ENCODE data around the gene PSMA4.
"Not testable (repeated sequence)": the region's sequence is repeated elsewhere in the genome, so short reads cannot be mapped to it uniquely, and the experiment has no call there.

Gene PSMA4

DNA sequence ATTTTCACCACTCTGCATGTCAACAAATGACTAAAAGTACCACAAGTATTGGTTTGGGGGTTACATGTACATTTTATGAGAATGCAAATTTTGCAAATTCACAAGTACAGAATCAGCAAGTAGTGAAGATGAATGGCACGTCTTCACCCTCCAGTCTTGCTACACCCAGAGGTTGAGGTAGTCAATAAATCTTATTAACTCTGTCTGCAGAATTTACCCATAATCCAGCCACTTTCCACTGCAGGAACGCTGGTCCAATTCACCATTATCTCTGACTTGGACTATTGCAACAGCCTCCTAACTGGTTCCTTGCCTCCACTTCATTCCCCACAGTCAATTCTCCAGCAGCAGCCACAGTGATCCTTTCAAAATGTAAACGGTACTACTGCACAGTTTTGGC lies 10.6 kb downstream of the PSMA4 start:
- Histone ChIP-seq H3K4me2 (ENCODE audit: low read length) (no peak overlapping the region), H4K12ac (ENCODE audit: low read depth, low read length) (no peak overlapping the region), H2BK5ac (ENCODE audit: low read depth, low read length, poor library complexity) (no peak overlapping the region), H3K27ac (ENCODE audit: low read depth, low read length) (no peak overlapping the region), H4K91ac (ENCODE audit: low read depth, low read length) (no peak overlapping the region), H3K4me3 (ENCODE audit: low read depth, low read length) (no peak overlapping the region), H2BK12ac (ENCODE audit: low read length) (no peak overlapping the region), H3K79me2 (ENCODE audit: control insufficient read depth, insufficient read depth, low read length, poor library complexity) (no peaks in the 10 kb centered on the region), H3K4me1 (ENCODE audit: control insufficient read depth in 1 of 2, insufficient read depth in 2 of 2, low read length in 2 of 2) (no peaks in the 10 kb centered on the region), H2AK5ac (ENCODE audit: low read length) (no peak overlapping the region), H3K36me3 (ENCODE audit: control insufficient read depth in 1 of 2, insufficient read depth in 2 of 2, low read length in 2 of 2) (peaks cover 20 to 34% of the 10 kb centered on the region in 2 experiments), H3K9me3 (ENCODE audit: insufficient read depth, low read depth, low read length) (no peaks in the 10 kb centered on the region), H2AFZ (ENCODE audit: insufficient read depth, low read length, poor library complexity) (no peak overlapping the region), H3K27me3 (ENCODE audit: insufficient read depth, low read length) (no peaks in the 10 kb centered on the region), H3K79me1 (ENCODE audit: low read length) (no peaks in the 10 kb centered on the region), H4K8ac (ENCODE audit: low read depth, low read length) (no peak overlapping the region), H3K18ac (ENCODE audit: low read length) (no peak overlapping the region), H2BK120ac (ENCODE audit: insufficient read depth, low read length, poor library complexity) (no peak overlapping the region), H3K14ac (ENCODE audit: low read length) (no peak overlapping the region), H3K23ac (ENCODE audit: low read length) (no peak overlapping the region), H3K9ac (ENCODE audit: low read length) (no peak overlapping the region), H3K4ac (ENCODE audit: low read depth, low read length) (no peak overlapping the region)
- no peak for DNase-seq
- WGBS (ENCODE audit: extremely low coverage, insufficient coverage, insufficient read length), result no CpG with 5 or more reads among the region's 3 CpGs

DNA sequence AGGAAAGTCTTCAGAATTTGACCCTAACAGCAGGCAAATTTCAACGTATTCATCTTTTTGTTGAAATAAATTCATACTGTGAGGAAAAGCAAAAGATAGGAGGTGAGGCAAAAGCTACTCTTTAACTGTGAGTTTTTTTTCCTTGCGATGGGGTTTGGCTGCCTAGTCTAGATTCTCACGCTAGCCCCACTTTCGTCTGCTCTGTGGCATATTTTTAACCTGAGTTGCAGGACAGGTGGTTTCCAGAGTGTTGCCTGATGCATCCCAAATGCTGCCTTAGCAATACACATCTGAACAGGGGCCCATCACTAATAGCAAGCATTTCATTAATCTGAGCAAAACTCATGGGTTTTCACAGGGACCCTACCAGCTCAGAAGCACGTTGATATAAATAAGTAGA lies 11.7 kb downstream of the PSMA4 start:
- no peak overlapping the region for H3K4ac ChIP-seq (ENCODE audit: low read depth, low read length)
- H3K23ac ChIP-seq (ENCODE audit: low read length), result no peak overlapping the region
- WGBS (ENCODE audit: extremely low coverage, insufficient coverage, insufficient read length), result no CpG with 5 or more reads among the region's 5 CpGs
- H3K79me2 ChIP-seq (ENCODE audit: control insufficient read depth, insufficient read depth, low read length, poor library complexity), result no peaks in the 10 kb centered on the region
- H2AK5ac ChIP-seq (ENCODE audit: low read length), result no peak overlapping the region
- H3K9ac ChIP-seq (ENCODE audit: low read length), result no peak overlapping the region
- no peak overlapping the region for H3K14ac ChIP-seq (ENCODE audit: low read length)
- H2BK120ac ChIP-seq (ENCODE audit: insufficient read depth, low read length, poor library complexity), result no peak overlapping the region
- H3K79me1 ChIP-seq (ENCODE audit: low read length), result no peaks in the 10 kb centered on the region
- H4K12ac ChIP-seq (ENCODE audit: low read depth, low read length), result no peak overlapping the region
- DNase-seq, result no peak
- H3K4me2 ChIP-seq (ENCODE audit: low read length), result no peak overlapping the region
- no peaks in the 10 kb centered on the region for H3K4me1 ChIP-seq (ENCODE audit: control insufficient read depth in 1 of 2, insufficient read depth in 2 of 2, low read length in 2 of 2)
- no peak overlapping the region for H2BK12ac ChIP-seq (ENCODE audit: low read length)
- no peak overlapping the region for H4K91ac ChIP-seq (ENCODE audit: low read depth, low read length)
- H3K27me3 ChIP-seq (ENCODE audit: insufficient read depth, low read length), result no peaks in the 10 kb centered on the region
- H3K4me3 ChIP-seq (ENCODE audit: low read depth, low read length), result no peak overlapping the region
- no peak overlapping the region for H2AFZ ChIP-seq (ENCODE audit: insufficient read depth, low read length, poor library complexity)
- H2BK5ac ChIP-seq (ENCODE audit: low read depth, low read length, poor library complexity), result no peak overlapping the region
- H4K8ac ChIP-seq (ENCODE audit: low read depth, low read length), result no peak overlapping the region
- H3K27ac ChIP-seq (ENCODE audit: low read depth, low read length), result no peak overlapping the region
- H3K9me3 ChIP-seq (ENCODE audit: insufficient read depth, low read depth, low read length), result no peaks in the 10 kb centered on the region
- H3K36me3 ChIP-seq (ENCODE audit: control insufficient read depth in 1 of 2, insufficient read depth in 2 of 2, low read length in 2 of 2), result peaks cover 13 to 26% of the 10 kb centered on the region in 2 experiments
- no peak overlapping the region for H3K18ac ChIP-seq (ENCODE audit: low read length)

DNA sequence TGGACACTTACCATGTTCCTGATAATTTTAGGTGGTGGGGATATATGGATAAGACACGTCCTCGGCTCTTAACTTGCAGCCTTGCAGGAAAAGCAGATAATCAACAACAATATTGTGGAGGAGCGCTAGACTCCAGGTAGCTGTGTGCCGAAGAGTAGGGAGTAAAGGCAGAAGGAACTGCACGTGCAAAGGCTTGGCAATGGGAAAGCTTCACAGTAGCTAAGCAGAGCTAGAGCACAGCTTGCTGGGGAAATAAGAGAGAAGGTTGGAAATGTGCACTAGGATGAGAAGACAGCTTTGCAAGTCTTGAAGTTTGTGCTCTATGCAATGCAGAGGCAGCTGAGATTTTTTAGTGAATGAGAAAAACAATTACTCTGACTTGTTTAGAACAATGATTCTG lies 12.4 kb downstream of the PSMA4 start:
- no peak overlapping the region for H2BK5ac ChIP-seq (ENCODE audit: low read depth, low read length, poor library complexity)
- H2BK120ac ChIP-seq (ENCODE audit: insufficient read depth, low read length, poor library complexity), result no peak overlapping the region
- H3K36me3 ChIP-seq (ENCODE audit: control insufficient read depth in 1 of 2, insufficient read depth in 2 of 2, low read length in 2 of 2), result peaks cover 10 to 22% of the 10 kb centered on the region in 2 experiments
- no peak overlapping the region for H3K18ac ChIP-seq (ENCODE audit: low read length)
- H3K4me1 ChIP-seq (ENCODE audit: control insufficient read depth in 1 of 2, insufficient read depth in 2 of 2, low read length in 2 of 2), result no peaks in the 10 kb centered on the region
- no peaks in the 10 kb centered on the region for H3K79me1 ChIP-seq (ENCODE audit: low read length)
- no peak overlapping the region for H2BK12ac ChIP-seq (ENCODE audit: low read length)
- no peaks in the 10 kb centered on the region for H3K9me3 ChIP-seq (ENCODE audit: insufficient read depth, low read depth, low read length)
- H2AK5ac ChIP-seq (ENCODE audit: low read length), result no peak overlapping the region
- H3K27ac ChIP-seq (ENCODE audit: low read depth, low read length), result no peak overlapping the region
- H4K8ac ChIP-seq (ENCODE audit: low read depth, low read length), result no peak overlapping the region
- H3K4ac ChIP-seq (ENCODE audit: low read depth, low read length), result no peak overlapping the region
- no peak overlapping the region for H3K4me2 ChIP-seq (ENCODE audit: low read length)
- no peak overlapping the region for H4K12ac ChIP-seq (ENCODE audit: low read depth, low read length)
- H4K91ac ChIP-seq (ENCODE audit: low read depth, low read length), result no peak overlapping the region
- H3K4me3 ChIP-seq (ENCODE audit: low read depth, low read length), result no peak overlapping the region
- H3K79me2 ChIP-seq (ENCODE audit: control insufficient read depth, insufficient read depth, low read length, poor library complexity), result no peaks in the 10 kb centered on the region
- H3K23ac ChIP-seq (ENCODE audit: low read length), result no peak overlapping the region
- DNase-seq, result no peak
- H3K27me3 ChIP-seq (ENCODE audit: insufficient read depth, low read length), result no peaks in the 10 kb centered on the region
- H3K14ac ChIP-seq (ENCODE audit: low read length), result no peak overlapping the region
- no peak overlapping the region for H2AFZ ChIP-seq (ENCODE audit: insufficient read depth, low read length, poor library complexity)
- H3K9ac ChIP-seq (ENCODE audit: low read length), result no peak overlapping the region
- WGBS (ENCODE audit: extremely low coverage, insufficient coverage, insufficient read length), result no CpG with 5 or more reads among the region's 5 CpGs

DNA sequence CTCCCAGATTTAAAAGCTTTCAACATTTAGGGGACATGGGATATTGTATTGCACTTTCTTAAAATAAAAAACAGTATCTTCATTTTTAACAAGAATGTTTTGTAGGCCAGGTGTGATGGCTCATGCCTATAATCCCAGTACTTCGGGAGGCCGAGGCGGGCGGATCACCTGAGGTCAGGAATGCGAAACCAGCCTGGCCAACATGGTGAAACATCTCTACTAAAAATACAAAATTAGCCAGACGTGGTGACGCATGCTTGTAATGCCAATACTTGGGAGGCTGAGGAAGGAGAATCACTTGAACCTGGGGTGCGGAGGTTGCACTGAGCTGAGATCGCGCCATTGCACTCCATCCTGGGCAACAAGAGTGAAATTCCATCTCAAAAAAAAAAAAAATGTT lies 20.0 kb downstream of the PSMA4 start:
- not testable (repeated sequence) for H2BK120ac ChIP-seq (ENCODE audit: insufficient read depth, low read length, poor library complexity); H3K27me3 ChIP-seq (ENCODE audit: insufficient read depth, low read length); H3K14ac ChIP-seq (ENCODE audit: low read length); H2AFZ ChIP-seq (ENCODE audit: insufficient read depth, low read length, poor library complexity); H3K9me3 ChIP-seq (ENCODE audit: insufficient read depth, low read depth, low read length); H4K12ac ChIP-seq (ENCODE audit: low read depth, low read length); H3K4me2 ChIP-seq (ENCODE audit: low read length); H4K8ac ChIP-seq (ENCODE audit: low read depth, low read length); H3K4ac ChIP-seq (ENCODE audit: low read depth, low read length); H2AK5ac ChIP-seq (ENCODE audit: low read length); H3K9ac ChIP-seq (ENCODE audit: low read length); H3K4me3 ChIP-seq (ENCODE audit: low read depth, low read length); H2BK12ac ChIP-seq (ENCODE audit: low read length); H3K4me1 ChIP-seq (ENCODE audit: control insufficient read depth in 1 of 2, insufficient read depth in 2 of 2, low read length in 2 of 2); H3K18ac ChIP-seq (ENCODE audit: low read length); H3K79me1 ChIP-seq (ENCODE audit: low read length); H4K91ac ChIP-seq (ENCODE audit: low read depth, low read length); H3K23ac ChIP-seq (ENCODE audit: low read length); H3K36me3 ChIP-seq (ENCODE audit: control insufficient read depth in 1 of 2, insufficient read depth in 2 of 2, low read length in 2 of 2); H2BK5ac ChIP-seq (ENCODE audit: low read depth, low read length, poor library complexity); H3K27ac ChIP-seq (ENCODE audit: low read depth, low read length); H3K79me2 ChIP-seq (ENCODE audit: control insufficient read depth, insufficient read depth, low read length, poor library complexity)
- WGBS (ENCODE audit: extremely low coverage, insufficient coverage, insufficient read length), result no CpG with 5 or more reads among the region's 10 CpGs
- peak; percentile 61 to 70 for DNase-seq
